NCI-H187 (cell line): ENCODE measurements around the gene PKNOX1.
"Not testable (repeated sequence)": the region's sequence is repeated elsewhere in the genome, so short reads cannot be mapped to it uniquely, and the experiment has no call there.

Experiments
- DNase-seq, 2 experiments: peaks; one replicate each; lab custom pipeline; 2025; lab: John Stamatoyannopoulos, UW

PKNOX1 gene

DNA sequence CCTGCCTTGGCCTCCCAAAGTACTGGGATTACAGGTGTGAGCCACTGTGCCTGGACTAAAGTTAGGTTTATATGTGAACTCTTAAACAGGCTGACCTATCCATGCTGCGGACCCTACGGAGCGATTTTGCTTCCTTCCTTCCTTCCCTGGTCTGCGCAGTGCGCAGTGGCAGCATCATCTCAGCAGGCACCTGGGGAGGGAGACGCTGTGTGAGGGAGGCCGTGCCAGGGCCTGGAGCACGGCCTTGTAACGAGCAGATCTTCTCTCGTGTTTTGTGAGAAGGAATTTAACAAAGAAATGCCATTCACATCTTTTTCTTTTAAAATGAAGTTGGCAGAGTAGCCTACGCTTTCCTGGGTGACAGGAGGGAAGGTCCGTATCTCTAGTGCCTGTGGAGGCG lies 45.8 kb downstream of the PKNOX1 start:
- DNase-seq: no peak

DNA sequence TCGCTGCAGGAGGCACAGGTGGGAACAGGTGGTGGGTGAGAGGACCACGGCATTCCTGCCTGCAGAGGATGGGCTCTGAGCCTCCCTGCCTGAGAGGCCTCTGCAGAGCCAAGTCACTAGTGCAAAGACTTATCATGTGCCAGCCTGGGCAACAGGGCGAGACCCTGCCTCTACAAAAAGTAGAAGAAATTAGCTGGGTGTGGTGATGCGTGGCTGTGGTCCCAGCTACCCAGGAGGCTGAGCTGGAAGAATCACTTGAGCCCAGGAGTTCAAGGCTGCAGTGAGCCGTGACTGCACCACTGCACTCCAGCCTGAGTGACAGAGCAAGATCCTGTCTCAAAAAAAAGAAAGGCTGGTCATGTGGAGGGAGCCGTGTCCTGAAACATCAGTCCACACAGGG lies 46.4 kb downstream of the PKNOX1 start:
- DNase-seq: no peak

DNA sequence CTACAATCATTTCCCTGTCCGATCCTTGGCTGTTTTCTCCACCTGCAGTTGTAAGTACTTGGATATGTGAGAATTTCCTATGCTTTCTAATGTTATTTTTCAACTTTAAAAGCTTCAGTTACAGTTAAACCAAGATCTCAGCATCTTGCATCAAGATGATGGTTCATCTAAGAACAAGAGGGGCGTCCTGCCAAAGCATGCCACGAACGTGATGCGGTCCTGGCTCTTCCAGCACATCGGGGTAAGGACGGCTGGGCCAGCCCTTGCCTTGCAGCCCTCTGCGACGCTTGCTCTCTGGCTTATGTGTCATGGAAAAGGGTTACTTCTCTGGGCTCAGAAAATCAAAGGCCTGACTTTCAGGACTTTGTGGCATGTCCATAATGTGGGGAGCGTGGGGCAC lies 46.8 kb downstream of the PKNOX1 start:
- DNase-seq: no peak

GRCh38 chr21:43021756-43022600 lies 47.6 kb downstream of the PKNOX1 start:
- no peak for DNase-seq

DNA sequence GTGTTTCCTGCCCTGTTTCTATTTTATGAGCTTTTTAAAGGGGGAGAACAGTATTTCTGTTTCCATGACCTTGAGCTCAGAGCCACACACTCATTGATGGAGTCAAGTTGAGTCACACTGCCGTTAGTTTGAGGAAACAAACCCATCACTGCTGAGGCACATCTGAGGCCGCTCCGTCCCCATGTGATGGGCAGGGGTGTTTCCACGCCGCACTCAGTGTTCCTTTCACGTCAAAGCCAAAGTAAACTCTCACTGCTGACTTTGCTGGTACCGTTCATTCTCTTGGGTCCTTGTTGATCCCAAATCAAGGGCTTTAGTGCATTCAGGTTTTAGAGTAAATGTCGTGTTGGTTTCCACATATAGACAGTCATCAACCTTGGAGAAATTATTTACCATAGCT lies 48.8 kb downstream of the PKNOX1 start:
- no peak for DNase-seq

DNA sequence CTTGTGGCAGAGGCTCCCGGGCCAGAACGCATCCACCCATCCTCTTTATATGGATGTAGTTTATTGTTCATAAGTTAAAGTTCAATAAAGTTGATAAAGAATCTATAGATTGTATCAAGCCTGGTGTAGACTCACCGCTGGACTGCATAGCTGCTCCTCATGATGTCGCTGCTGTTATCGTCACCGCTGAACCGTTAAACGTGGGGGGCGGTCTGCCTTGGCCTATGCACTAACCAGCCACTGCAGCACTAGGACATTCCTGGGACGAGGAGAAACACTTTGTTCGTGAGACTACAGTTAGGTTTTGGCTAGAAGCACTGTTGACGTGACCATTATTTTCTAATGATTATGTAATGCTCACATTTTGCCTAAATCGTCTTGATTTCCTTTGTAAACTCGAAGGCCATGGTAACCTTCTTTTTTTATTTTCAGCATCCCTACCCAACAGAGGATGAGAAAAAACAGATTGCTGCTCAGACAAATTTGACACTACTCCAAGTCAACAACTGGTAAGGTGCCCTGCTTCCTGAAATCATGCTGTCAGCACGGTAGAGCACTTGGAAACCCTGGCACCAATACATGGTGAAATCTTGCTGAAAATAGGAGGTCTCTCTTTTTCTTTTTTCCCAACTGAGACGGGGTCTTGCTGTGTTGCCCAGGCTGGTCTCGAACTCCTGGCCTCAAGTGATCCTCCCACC lies 50.2 kb downstream of the PKNOX1 start:
- no peak for DNase-seq

GRCh38 chr21:43025636-43026180 lies 51.3 kb downstream of the PKNOX1 start:
- no peak for DNase-seq

DNA sequence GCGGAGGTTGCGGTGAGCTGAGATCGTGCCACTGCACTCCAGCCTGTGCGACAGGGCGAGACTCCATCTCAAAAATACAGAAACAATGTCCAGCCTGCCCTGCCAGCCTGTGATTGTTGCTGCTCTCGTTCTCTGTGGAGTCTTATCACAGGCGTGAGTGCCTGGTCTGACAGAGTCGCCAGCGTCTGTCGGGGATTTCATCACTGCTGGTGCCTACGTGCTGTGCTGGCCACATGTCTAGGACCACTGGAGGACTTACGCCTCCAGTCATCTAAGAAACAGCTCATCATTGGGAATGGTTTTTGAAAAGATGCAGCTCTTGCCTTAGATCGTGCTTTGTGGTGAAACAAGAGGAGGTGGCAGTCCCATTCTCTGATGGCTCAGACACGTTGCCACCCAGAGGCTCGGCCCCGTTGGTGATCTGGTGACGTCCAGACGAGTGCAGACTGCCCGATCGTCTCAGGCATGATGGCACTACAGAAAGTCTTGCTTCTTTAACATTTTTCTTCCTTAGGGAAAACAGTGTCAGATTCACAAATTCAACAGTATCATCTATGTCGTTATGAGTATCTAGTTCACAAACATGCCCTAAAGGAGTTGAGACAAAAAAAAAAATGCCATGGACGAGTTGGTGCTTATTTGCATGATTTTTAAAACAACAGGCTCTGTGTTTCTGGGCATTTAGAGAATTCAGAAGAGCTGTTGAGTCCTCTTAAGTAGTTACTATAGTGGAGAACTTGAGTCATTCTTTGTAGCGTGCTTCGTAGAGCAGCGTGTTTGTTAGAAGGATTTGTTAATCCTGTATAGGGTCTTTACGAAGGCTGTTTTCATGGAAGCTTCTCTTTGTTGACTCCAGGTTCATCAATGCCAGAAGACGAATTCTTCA lies 53.7 kb downstream of the PKNOX1 start:
- DNase-seq: no peak

GRCh38 chr21:43029785-43030184 lies 55.4 kb downstream of the PKNOX1 start:
- DNase-seq: no peak

- no peak for DNase-seq
Observed at GRCh38 chr21:43031121-43031619, 56.8 kb downstream of the PKNOX1 start.

- DNase-seq: no peak
Observed at GRCh38 chr21:43034101-43034500, 59.7 kb downstream of the PKNOX1 start.

DNA sequence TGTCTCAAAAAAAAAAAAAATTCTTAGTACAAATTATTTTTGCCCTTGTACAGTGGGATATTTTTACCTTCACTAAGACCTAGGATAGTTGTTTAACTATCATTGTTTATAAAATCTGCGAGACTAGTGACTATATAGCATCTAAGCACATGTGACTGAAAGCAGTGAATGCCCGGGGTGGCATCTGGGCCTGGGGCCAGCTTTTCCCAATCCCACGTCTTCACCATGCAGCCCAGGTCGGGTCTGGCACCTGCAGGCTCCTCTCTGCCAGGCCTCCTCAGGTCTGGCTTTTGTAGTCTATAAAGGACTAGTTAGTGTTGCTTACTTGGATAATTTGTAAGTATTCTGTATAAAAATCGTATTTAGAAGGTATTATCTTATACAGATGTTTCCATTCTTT lies 60.5 kb downstream of the PKNOX1 start:
- no peak for DNase-seq

DNA sequence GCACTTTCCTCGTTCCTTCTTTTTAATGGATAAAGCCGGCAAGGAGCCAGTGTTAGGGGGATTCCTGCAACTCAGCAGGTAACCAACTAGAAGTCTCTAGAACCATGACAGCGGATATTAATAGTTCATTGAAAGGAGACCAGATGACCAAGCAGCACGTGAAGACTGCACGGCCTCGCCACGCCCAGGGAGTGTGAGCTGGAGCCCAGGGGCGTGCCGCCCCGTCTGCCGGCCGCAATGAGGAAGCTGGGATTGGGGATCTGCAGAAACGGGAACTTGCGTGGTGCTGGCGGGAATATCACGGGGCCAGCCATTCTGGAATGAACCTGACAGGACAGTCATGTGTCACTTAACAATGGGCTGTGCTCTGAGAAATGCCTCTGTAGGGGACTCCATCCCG lies 62.5 kb downstream of the PKNOX1 start:
- not testable (repeated sequence) for DNase-seq

DNA sequence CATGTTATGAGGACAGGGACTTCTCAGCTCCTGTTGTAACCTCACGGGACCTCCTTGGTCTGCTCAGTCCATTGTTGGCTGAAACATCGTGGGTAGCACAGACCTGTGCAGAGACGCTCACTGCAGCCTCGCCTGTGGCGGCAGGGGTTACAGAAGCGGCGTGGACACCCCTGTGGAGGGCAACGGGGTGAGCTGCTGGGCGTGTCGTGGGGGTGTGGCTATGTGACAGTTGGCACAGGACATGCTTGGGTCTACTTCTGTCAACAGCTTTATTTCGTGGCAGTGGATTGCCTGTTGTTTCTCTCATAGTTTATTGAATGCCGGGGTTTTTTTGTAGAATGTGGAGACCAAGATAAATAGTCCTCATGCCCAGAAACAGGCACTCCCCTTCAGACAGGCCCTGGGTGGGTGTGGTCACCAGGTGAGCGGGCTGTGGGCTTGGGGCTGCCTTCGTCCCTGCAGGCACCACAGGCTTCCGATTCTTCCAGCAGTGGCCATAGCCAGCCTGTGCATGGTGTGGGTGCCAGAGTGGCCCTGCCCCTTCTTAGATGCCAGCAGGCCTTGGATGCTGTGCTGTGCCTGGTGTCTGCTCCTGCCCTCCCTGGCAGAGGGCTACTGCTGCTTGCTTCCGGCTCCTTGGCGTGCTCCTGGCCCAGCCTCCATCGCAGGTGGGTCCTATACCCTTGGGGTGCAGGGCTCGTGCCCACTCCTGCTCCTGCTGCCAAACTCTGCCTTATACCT lies 63.7 kb downstream of the PKNOX1 start:
- not testable (repeated sequence) for DNase-seq

DNA sequence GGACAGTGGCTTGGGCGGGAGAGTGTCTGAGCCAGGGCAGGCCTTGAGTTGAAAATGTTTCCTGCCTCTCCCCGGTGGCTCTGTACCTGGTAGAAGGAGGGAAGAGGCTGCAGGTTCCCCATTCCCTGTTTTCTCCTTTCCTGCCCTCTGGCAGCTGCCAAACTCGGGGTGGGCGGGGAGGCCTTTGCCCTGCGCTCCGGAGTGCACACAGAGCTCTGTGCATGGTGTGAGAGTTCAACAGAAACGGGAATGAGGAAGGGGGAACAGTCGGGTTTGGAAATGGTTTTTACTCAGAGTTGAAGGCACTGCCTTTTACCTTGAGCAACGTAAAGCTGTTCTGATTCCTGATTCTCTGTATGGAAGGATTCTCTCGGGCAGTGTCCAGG lies 64.3 kb downstream of the PKNOX1 start:
- not testable (repeated sequence) for DNase-seq

DNA sequence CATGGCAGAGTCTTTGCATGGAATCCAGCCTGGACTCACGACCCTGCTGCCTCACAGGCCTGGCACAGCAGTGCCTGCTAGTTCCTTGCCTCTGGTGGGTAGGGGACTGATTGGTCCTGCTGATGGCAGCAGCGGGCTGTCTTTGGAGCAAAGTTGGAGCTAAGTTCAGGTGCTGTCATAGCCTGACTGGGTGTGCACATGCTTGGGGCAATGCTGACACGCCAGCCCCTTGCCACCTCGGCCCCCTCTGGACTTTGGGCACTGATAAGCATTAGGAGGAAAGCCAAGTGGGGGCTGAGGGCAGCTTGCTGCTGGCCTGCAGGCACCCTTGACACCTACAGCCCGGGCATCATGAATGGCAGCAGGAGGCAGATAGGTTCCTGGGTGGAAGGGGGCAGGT lies 67.8 kb downstream of the PKNOX1 start:
- not testable (repeated sequence) for DNase-seq

DNA sequence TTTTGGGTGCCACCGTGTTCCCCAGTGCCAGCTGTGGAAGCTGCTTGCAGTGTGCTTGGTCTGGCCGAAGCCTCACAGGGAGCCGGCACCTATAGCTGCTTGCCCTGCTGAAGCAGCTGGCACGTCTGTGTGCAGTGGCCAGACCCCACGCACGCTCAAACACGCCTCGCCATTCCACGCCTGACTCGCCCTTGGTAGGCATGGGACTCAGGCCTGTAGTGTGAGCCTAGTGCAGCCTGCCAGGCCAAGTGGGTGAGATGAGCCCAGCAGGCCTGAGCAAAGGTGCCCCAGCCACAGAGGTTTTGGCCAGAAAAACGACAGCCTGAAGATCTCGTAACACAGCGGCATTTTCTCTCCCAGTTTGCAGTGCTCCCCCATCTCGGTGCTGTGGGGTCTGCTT lies 68.9 kb downstream of the PKNOX1 start:
- not testable (repeated sequence) for DNase-seq

DNA sequence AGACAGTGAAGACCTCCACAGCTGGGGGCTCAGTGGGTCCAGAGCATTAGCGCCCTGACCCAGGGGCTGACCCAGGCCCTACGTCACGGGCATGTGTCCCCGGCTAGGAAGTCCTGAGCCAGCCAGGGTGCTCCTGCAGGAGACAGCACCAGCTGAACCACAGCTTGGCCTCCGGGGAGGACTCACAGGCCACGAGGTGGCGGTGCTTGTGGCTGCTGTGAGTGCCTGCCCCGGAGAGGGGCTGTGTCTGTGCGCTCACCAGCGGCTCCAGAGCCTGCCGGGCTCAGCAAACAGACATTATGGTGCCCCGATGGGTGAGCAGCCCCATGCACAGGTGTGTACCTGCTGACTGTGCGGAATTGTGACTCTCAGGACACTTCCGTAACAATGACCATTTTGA lies 70.2 kb downstream of the PKNOX1 start:
- DNase-seq: not testable (repeated sequence)

DNA sequence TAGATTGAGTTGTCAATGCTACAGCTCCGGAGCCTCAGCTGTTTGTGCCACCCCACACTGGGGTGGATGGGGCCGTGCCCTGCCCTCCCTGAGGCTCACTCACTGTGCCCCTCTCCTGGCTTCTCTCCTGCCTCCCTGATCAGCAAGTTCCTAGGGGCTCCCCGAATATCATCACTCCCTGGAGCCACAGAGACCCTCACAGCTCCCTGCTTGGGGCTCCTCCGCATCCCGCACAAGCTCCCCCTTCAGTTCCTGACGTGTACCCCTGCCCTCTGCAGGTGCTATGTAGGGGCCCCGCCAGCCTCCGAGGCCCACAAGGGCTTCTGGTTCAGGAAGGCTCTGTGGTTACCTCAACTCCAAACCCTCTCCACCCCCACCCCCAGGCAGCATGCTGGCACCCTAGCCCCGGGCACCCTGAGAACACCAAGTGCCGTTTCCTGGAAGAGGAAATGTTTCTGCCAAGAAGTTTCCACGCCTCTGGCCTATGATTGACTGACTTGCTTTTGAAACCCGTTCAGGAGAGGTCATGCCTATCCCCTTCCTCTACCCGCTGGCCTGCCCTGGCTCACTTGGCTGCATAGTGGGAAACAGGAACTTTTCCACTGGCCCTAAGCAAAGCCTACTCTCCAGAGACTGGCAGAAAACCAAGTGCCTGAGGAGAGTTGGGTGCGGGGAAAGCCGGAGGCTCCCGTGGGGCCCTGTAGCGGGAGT lies 71.0 kb downstream of the PKNOX1 start:
- not testable (repeated sequence) for DNase-seq
